HG02884 (cell line): ENCODE data around the gene NSMCE4A.
"Not testable (repeated sequence)": the region's sequence is repeated elsewhere in the genome, so short reads cannot be mapped to it uniquely, and the experiment has no call there.

ENCODE experiments used
- ATAC-seq: cut with Tn5 transposase; IDR thresholded peaks from one replicate; pipeline ENCODE4 v1.9.1; 2021; ENCODE audit warnings: mild to moderate bottlenecking, moderate library complexity; ENCODE audit not compliant: unreplicated experiment

NSMCE4A gene

GRCh38 chr10:121988361-121989324 is 13.6 kb upstream of the NSMCE4A start, which contains the start of gene TACC2:
TACC2 (plus strand) TSS chr10:121989163; CDS start chr10:122021982, 32,819 bp downstream.
- ATAC-seq: no peak

- no peak for ATAC-seq
These were observed 9.4 kb upstream of the NSMCE4A start for GRCh38 chr10:121984463-121984862.

DNA sequence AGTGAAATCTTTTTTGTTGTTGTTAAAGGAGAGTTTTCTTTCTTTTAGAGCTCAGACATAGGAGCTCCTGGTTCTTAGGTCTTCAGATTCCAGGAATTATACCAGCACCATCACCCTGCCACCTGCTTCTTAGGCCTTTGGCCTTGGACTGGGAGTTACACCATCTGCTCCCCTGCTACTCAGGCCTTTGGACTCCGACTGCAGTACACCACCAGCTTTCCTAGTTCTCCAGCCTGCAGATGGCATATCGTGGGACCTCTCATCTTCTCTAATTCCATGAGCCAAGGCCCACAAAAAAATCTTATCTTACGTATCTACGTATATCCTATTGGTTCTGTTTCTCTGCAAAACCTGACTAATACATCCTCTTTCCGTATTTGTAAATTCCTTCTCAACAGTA is 8.8 kb upstream of the NSMCE4A start:
- no peak for ATAC-seq

- no peak for ATAC-seq
These were observed 6.3 kb upstream of the NSMCE4A start for GRCh38 chr10:121981346-121981745.

GRCh38 chr10:121978511-121978910 is 3.5 kb upstream of the NSMCE4A start:
- ATAC-seq: no peak

DNA sequence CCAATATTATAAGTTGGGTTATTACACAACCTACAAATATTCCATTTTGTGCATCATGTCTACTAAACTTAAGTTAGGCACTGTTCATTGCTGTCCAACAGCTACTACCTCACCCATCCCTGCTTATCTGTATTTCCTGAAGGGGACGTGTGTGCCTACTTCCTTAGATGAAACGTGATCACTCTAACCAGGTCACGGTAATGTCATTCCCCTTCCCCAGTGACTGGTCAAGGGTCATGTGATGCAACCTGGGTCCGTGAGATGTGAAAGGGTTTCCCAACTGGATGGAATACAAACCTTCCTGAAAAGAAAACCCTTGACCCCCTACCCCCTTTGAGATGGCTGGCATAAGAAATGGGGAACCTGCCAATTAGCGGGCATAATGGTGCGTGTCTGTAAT is 1.6 kb upstream of the NSMCE4A start:
- ATAC-seq: no peak

DNA sequence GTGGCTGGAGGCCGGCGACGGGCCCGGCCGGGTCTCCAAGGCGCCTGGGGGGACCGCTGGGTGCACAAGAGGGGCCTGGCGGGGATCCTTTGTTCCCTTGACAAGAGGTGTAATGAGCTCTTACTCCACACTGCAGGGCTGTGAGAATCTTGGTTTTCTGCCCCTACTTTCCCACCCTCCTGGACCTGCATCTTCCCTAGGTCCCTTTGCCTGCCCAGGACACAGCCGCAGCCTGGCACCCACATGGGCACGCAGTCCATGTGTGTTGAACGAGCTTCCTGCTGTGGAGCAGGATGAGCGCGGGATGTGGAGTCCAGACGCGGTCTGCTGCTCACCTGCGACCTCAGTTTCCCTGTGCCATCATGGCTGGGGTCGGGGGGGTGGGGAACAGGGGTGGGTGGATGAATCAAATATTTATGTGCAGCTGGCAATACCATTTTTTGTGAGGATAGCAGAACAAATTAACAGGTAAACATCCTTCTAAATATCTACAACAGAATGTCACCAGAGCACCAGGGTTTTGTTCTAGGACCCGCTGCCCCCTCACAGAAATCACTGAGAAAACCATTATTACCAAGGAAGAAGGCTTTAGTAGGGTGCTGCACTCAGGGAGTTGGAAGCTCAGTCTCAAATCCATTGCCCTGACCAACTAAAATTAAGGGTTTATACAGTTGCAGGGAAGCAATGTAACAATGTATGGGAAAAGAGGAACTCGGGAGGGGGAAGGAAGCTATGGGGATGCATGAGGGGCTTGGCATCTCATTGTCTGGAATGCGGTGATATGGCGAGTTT is 474 bp upstream of the NSMCE4A start:
- no peak for ATAC-seq

- no peak for ATAC-seq
These were observed 940 bp downstream of the NSMCE4A start for GRCh38 chr10:121974019-121974534.

GRCh38 chr10:121969086-121969485 is 5.9 kb downstream of the NSMCE4A start:
- not testable (repeated sequence) for ATAC-seq

DNA sequence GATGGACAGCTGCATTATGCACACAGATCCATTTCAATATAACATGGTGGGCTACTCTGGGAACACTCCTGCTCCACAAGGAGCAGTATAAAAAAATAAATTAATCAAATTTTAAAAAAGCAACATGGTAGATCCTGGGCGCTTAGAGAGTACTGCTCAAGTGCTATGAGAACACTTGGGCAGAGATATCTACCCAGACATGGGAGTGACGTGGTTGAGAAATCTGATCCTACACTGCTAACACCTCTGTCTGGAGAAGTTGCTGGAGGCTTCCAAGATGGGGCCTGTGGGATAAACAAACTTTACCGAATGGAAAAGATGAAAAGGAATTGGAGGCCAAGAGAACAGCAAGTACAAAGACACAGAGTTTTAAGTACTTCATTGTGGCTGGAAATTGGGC is 9.0 kb downstream of the NSMCE4A start:
- ATAC-seq: no peak

- no peak for ATAC-seq
These were observed 13.6 kb downstream of the NSMCE4A start for GRCh38 chr10:121961456-121961855.

- ATAC-seq: no peak
These were observed 15.3 kb downstream of the NSMCE4A start for GRCh38 chr10:121959671-121960070.

DNA sequence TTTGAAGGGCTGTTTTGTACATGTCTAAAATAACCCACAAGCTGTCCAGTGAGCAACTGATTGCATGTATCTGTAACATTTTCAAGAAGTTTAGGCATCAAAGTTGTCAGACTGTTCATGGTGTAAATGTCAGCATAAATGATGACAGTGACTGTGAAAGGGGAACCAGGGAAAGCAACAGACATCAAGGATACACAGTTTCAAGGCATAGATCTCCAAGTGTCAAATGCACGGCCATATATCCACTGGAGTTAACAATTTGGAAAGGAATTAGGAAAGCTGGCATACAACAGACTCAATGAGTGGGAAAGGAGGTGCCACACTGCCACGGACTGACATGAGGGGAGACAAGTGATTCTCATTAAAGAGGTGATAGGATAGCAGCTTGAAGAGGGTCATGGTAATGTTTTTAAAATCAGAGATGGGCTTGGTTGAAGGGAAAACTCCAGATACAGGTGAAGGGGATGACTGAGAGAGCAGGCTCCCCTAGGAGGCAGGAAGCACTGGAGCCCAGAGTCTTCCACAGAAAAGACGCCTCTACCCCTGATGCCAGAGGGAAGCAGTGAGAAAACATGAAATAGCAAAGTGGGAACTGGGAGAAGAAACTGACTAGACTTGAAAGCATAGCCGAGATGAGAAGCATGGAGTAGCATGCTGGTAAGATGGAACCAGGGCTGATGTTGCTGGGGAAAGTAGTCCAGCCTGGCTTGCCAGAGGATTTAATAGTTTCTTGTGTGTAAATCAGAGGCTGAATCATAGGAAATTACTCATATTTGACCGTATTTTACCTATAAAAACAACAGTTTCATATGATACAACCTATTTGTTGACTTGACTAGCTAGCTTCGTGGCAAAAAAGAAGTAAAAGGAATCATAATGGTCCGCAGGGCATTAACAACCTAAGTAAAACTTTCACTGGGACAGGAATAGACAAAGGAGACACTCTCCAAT is 18.6 kb downstream of the NSMCE4A start:
- ATAC-seq: no peak

GRCh38 chr10:121952226-121952625 is 22.8 kb downstream of the NSMCE4A start:
- no peak for ATAC-seq

GRCh38 chr10:121949451-121949850 is 25.6 kb downstream of the NSMCE4A start:
- no peak for ATAC-seq

DNA sequence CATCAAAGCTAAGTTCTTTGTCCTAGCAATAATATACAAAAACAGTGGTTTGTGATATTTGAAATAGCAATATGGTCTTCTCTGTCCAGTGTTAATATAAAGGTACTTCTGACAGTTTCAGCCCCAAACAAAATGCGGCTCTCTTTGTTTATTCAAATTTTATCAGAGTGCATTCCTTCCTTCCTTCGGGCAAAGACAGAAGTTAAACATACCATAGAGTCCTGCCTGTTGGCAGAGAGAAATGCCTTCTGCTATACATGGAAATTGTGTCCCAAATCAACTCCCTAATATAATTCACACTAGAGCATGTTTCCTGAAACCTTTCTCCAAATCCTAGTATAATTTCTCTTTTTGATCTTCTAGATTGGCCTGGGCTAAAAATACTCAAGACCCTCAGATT is 26.0 kb downstream of the NSMCE4A start:
- ATAC-seq: no peak

DNA sequence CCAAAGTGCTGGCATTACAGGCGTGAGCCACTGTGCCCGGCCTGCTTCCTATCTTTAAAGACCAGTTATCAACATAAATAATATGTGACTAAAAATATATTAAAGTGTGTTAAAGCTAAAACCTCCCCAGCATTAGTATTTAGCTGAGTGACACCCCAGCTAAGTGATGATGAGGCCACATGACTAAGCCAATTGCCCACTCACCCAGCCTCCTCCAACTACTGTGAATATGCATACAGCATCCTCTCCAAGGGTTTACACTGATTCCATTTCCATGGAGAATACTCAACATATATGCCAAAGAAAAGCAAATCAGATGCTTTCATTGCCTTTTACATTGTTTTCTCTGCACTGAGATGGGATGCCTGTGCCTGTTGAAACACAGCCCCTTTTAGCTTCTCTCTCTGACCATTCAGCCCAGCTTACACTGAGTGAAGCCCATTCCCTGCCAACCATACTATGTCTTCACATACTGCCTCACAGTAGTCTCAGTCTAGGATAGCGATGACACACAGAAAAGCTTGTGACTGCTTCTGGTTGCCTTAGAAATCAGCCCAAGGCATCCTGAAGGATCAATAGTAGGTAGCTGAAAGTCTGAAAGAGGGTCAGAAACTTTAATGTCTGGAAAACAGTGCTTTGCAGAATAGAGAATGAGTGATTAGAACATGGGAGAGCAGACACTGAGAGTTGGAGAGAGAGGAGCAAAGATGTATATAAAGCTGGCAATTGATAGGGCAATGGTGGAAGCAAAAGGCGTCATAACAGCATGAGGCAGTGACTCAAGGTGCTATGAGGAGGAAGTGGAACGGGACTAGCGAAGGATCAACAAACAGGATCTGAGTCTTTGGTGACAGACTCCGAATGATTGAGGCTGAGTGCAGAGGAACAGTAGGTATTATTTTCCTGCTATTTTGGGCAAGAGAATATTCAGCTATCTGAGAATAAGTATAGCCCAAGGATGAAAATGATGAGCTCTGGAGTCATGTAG is 27.4 kb downstream of the NSMCE4A start:
- no peak for ATAC-seq

DNA sequence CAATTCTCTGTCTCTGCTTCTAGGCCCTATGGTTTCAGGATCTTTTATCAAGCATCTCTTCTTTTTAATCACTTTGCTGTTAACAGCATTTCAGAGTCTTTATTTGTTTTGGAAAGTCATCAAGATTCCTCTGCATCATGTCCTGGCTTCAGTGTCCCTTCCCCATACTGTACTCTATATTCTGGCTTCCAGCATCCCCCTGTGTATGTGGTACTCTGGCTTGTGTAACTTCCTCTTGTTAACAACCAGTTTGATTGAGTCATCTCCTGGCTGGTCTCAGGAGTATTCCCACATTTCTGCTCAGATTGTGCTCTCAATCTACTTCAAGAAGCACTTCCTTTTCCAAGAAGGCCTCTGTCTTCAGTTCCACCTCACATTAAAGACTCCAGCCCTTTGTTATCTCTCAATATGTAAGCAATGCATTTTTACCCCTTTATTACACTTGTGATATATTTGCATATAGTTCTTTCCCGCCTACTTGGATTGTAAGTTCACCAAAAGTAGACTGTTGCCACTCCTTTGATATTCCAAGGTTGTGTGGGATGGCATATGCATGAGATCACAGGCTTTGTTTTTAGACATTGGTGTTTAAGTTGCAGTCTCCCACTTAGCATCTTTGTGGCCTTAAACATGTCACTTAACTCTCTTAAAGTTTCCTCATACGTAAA is 32.1 kb downstream of the NSMCE4A start:
- ATAC-seq: no peak

DNA sequence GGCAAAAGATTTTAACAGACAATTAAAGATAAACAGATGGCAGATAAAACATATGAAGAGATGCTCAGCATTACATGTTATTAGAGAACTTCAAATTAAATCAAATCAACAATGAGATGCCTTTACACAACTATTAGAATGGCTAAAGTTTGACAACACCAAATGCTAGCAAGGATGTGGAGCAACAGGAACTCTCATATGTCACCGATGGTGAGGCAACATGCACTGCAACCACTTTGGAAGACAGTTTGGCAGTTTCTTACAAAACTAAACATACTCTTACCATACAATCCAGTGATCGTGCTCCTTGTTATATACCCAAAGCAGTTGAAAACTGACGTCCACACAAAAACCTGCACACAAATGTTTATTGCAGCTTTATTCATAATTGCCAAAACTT is 33.5 kb downstream of the NSMCE4A start:
- no peak for ATAC-seq
